Parathyroid adenoma (tissue), 2 donors: ENCODE data around the gene FUT7.
"Not testable (repeated sequence)": the region's sequence is repeated elsewhere in the genome, so short reads cannot be mapped to it uniquely, and the experiment has no call there.

Source experiments
- H2AFZ ChIP-seq: fragments of 300-600 bp; sonication (generic); one replicate; pipeline ENCODE4 v1.7.0; 2017; ENCODE audit warnings: antibody characterized with exemption, mild to moderate bottlenecking
- H3K27ac ChIP-seq: fragments of 300-600 bp; sonication (generic); one replicate; pipeline ENCODE4 v1.7.0; 2017
- H3K27me3 ChIP-seq: fragments of 300-600 bp; sonication (generic); one replicate; pipeline ENCODE4 v1.7.0; 2017; ENCODE audit warnings: low read length; ENCODE audit not compliant: control insufficient read depth, insufficient read depth
- H3K36me3 ChIP-seq: fragments of 300-600 bp; sonication (generic); one replicate; pipeline ENCODE4 v1.7.0; 2017; ENCODE audit warnings: low read length; ENCODE audit not compliant: control insufficient read depth, insufficient read depth
- H3K4me1 ChIP-seq: fragments of 300-600 bp; sonication (generic); one replicate; pipeline ENCODE4 v1.7.0; 2017; ENCODE audit warnings: control low read depth
- H3K4me2 ChIP-seq: fragments of 300-600 bp; sonication (generic); one replicate; pipeline ENCODE4 v1.7.0; 2017; ENCODE audit warnings: low read length
- H3K4me3 ChIP-seq: fragments of 300-600 bp; sonication (generic); one replicate; pipeline ENCODE4 v1.7.0; 2017; ENCODE audit warnings: low read depth, low read length
- H3K79me2 ChIP-seq: fragments of 300-600 bp; sonication (generic); one replicate; pipeline ENCODE4 v1.7.0; 2017; ENCODE audit warnings: control low read depth
- H3K9ac ChIP-seq: fragments of 300-600 bp; sonication (generic); one replicate; pipeline ENCODE4 v1.7.0; 2017; ENCODE audit warnings: mild to moderate bottlenecking
- H3K9me3 ChIP-seq: fragments of 300-600 bp; sonication (generic); one replicate; pipeline ENCODE4 v1.7.0; 2017; ENCODE audit warnings: low read length; ENCODE audit not compliant: control insufficient read depth
- TF ChIP-seq, protein P1 (sequence below): fragments of 300-600 bp; sonication (generic); IDR thresholded peaks from one replicate; pipeline ENCODE4 v1.7.0; 2017; ENCODE audit warnings: antibody characterized with exemption, mild to moderate bottlenecking
- donor health status: primary hyperparathyroidism.

FUT7 gene

GRCh38 chr9:137008312-137008711 lies 23.6 kb downstream of the FUT7 start:
- Histone ChIP-seq H3K4me3 (no peak overlapping the region), H3K4me2 (no peak overlapping the region), H3K79me2 (no peaks in the 10 kb centered on the region), H3K27me3 (no peaks in the 10 kb centered on the region), H3K27ac (no peak overlapping the region), H2AFZ (no peak overlapping the region), H3K36me3 (no peaks in the 10 kb centered on the region), H3K4me1 (no peaks in the 10 kb centered on the region), H3K9me3 (no peaks in the 10 kb centered on the region), H3K9ac (no peak overlapping the region)
- TF ChIP-seq, protein P1, sequence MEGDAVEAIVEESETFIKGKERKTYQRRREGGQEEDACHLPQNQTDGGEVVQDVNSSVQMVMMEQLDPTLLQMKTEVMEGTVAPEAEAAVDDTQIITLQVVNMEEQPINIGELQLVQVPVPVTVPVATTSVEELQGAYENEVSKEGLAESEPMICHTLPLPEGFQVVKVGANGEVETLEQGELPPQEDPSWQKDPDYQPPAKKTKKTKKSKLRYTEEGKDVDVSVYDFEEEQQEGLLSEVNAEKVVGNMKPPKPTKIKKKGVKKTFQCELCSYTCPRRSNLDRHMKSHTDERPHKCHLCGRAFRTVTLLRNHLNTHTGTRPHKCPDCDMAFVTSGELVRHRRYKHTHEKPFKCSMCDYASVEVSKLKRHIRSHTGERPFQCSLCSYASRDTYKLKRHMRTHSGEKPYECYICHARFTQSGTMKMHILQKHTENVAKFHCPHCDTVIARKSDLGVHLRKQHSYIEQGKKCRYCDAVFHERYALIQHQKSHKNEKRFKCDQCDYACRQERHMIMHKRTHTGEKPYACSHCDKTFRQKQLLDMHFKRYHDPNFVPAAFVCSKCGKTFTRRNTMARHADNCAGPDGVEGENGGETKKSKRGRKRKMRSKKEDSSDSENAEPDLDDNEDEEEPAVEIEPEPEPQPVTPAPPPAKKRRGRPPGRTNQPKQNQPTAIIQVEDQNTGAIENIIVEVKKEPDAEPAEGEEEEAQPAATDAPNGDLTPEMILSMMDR: no peak

DNA sequence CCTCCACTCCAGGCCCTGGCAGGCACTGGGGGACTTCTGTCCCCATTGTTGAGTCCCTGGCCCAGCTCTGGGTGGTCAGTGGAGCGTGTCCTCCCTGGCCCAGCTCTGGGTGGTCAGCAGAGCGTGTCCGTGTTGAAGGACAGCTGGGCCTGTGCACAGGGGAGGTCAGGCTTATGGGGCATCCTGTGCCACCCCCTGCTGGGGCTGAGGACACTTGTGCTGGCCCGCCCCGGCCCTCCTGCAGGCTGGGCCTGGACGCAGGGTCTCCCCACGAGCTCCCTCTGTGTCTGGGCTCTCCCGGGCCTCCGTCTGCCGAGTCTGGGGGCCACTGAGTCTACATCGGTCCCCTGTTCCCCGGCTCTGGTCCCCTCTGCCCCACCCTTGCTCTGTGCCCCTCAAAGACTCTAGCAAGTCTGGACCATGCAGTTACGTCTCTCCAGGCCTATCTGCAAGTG lies 24.0 kb downstream of the FUT7 start:
- Histone ChIP-seq H3K36me3 (no peaks in the 10 kb centered on the region), H3K27me3 (no peaks in the 10 kb centered on the region), H3K9ac (no peak overlapping the region), H3K4me2 (no peak overlapping the region), H3K9me3 (no peaks in the 10 kb centered on the region), H3K79me2 (no peaks in the 10 kb centered on the region), H3K27ac (no peak overlapping the region), H2AFZ (no peak overlapping the region), H3K4me3 (no peak overlapping the region), H3K4me1 (no peaks in the 10 kb centered on the region)
- TF ChIP-seq, protein P1: no peak

DNA sequence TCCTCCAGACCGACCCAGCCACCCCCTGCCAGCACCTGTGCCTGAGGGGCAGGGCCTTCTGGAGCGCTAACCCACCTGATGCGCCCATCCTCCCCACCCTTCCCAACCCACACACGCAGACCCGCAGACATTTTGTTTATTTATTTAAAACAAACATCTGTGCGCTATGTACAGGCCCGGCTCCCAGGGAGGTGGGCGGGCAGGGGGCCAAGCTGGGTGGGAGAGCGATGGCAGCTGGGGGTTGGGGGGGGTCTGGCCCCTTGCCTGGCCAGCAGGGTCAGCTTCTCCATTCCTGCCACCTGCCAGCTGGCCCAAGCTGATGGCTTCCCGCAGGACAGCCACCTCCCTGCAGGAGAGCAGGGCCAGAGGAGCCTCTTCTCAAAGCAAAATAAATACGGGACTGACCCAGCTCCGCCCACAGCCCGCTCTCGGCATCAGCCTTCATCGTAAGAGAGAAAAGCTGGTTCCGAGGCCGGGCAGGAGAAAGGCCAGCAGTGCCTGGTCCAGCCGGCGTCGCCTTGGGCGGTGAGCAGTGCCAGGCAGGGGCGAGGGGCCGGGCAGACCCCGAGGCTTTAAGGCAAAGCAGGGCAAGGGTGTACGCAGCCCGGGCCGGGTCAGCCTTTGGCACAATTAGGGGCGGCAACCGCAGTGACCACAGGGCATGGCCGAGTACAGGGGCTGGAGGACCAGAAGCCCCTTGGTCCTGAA lies 24.6 kb downstream of the FUT7 start:
- no peak overlapping the region for H3K4me2 ChIP-seq
- H3K27me3 ChIP-seq: no peaks in the 10 kb centered on the region
- no peak overlapping the region for H3K4me3 ChIP-seq
- no peaks in the 10 kb centered on the region for H3K4me1 ChIP-seq
- H2AFZ ChIP-seq: no peak overlapping the region
- no peak overlapping the region for H3K9ac ChIP-seq
- no peak overlapping the region for H3K27ac ChIP-seq
- TF ChIP-seq, protein P1: no peak
- H3K9me3 ChIP-seq: no peaks in the 10 kb centered on the region
- H3K36me3 ChIP-seq: no peaks in the 10 kb centered on the region
- H3K79me2 ChIP-seq: no peaks in the 10 kb centered on the region

GRCh38 chr9:137006116-137007003 lies 25.5 kb downstream of the FUT7 start:
- no peaks in the 10 kb centered on the region for H3K27me3 ChIP-seq
- no peaks in the 10 kb centered on the region for H3K4me1 ChIP-seq
- no peak overlapping the region for H3K4me2 ChIP-seq
- no peaks in the 10 kb centered on the region for H3K9me3 ChIP-seq
- no peaks in the 10 kb centered on the region for H3K79me2 ChIP-seq
- no peak overlapping the region for H3K27ac ChIP-seq
- H3K9ac ChIP-seq: no peak overlapping the region
- H3K4me3 ChIP-seq: no peak overlapping the region
- no peak overlapping the region for H2AFZ ChIP-seq
- TF ChIP-seq, protein P1: no peak
- no peaks in the 10 kb centered on the region for H3K36me3 ChIP-seq

- not testable (repeated sequence) for H3K79me2 ChIP-seq, H3K9me3 ChIP-seq, H3K4me3 ChIP-seq, H3K27ac ChIP-seq, H3K27me3 ChIP-seq, H3K36me3 ChIP-seq, H3K4me1 ChIP-seq, H2AFZ ChIP-seq, H3K9ac ChIP-seq, H3K4me2 ChIP-seq
Observed at GRCh38 chr9:137004285-137004684, 27.6 kb downstream of the FUT7 start.
